ENCODE data around the gene OPRL1. TPM values are rescaled to one million over a fixed set of nuclear protein-coding genes. Genes with fewer than 3 reads are reported as not detected.
A peak's percentile ranks its signal among the peaks of the same experiment; 100 is the strongest.

Gene OPRL1
- total and polyA plus RNA-seq, 2 of the 8 experiments (the other 6 are each of a cell fraction or from before 2014, with no cell fraction given), result 0.63 to 0.98 TPM

GRCh38 chr20:64047968-64048401 lies 31.9 kb upstream of the OPRL1 start:
- Histone ChIP-seq H4K20me1 (replicated peaks in 1 of 2; ENCODE audit: control insufficient read depth in 1 of 2, insufficient read depth in 2 of 2, low read length in 2 of 2) (no peaks in the 10 kb centered on the region), H3K79me1 (ENCODE audit: low read depth, low read length) (no peaks in the 10 kb centered on the region), H3K27me3 (replicated peaks in 1 of 4; ENCODE audit: control insufficient read depth in 3 of 4, extremely low read depth in 1 of 4, insufficient read depth in 3 of 4, low read length in 3 of 4) (peaks cover 44 to 80% (median 67%) of the 10 kb centered on the region in 4 experiments), H3K9me3 (ENCODE audit: insufficient read depth in 2 of 2, low read depth in 1 of 2, low read length in 1 of 2) (no peaks in the 10 kb centered on the region), H3K23ac (ENCODE audit: insufficient read length) (no peak overlapping the region), H3K36me3 (ENCODE audit: control insufficient read depth in 2 of 4, insufficient read depth in 4 of 4, low read length in 3 of 4) (peaks cover 0 to 10% (median 0%) of the 10 kb centered on the region in 4 experiments; a peak in 1 of 8 replicates), H2BK120ac (replicated peaks; ENCODE audit: low read depth, low read length) (no peak overlapping the region), H2AFZ (ENCODE audit: low read length) (no peak overlapping the region), H3K4me2 (ENCODE audit: insufficient read depth in 1 of 2, low read depth in 2 of 2, low read length in 2 of 2) (peak overlapping the region; percentile 50 to 66), H3K18ac (ENCODE audit: extremely low read depth, low read length) (peak overlapping the region; percentile 48), H2BK20ac (ENCODE audit: low read length) (no peak overlapping the region), H3K4ac (replicated peaks; ENCODE audit: insufficient read length, low read depth, low read length) (no peak overlapping the region), H3K79me2 (ENCODE audit: control insufficient read depth in 1 of 2, insufficient read depth in 2 of 2, low read length in 2 of 2) (no peaks in the 10 kb centered on the region), H2BK15ac (ENCODE audit: low read length) (no peak overlapping the region), H3K56ac (replicated peaks; ENCODE audit: insufficient read length, low read depth, low read length) (no peak overlapping the region), H3K23me2 (ENCODE audit: low read depth, low read length) (peaks cover 4% of the 10 kb centered on the region; the same call in 1 of the 2 replicates), H3K9ac (replicated peaks in 1 of 4; ENCODE audit: extremely low read depth in 1 of 4, low read depth in 3 of 4, low read length in 3 of 4) (no peak overlapping the region), H2BK5ac (ENCODE audit: low read depth, low read length) (no peak overlapping the region), H4K91ac (replicated peaks; ENCODE audit: insufficient read length, low read length) (no peak overlapping the region), H3K14ac (ENCODE audit: insufficient read length) (no peak overlapping the region), H4K8ac (ENCODE audit: extremely low read depth, insufficient read depth, low read length) (peak overlapping the region; percentile 89; the same call in 1 of the 2 replicates), H3K27ac (ENCODE audit: low read depth, low read length) (no peak overlapping the region), H2BK12ac (ENCODE audit: low read depth, low read length) (no peak overlapping the region), H4K5ac (ENCODE audit: insufficient read length, low read depth, low read length) (no peak overlapping the region), H3K4me1 (replicated peaks in 1 of 4; ENCODE audit: control insufficient read depth in 3 of 4, insufficient read depth in 4 of 4, low read length in 3 of 4) (peaks cover 0 to 28% (median 7%) of the 10 kb centered on the region in 4 experiments; a peak in 6 of 7 replicates), H2AK5ac (ENCODE audit: low read depth, low read length) (no peak overlapping the region), H3K4me3 (ENCODE audit: extremely low read depth in 1 of 4, insufficient read depth in 2 of 4, low read depth in 3 of 4, low read length in 4 of 4) (peak overlapping the region; percentile 1 to 50 (median 18); a peak in 5 of 8 replicates)
- POLR2A ChIA-PET (ENCODE audit: partially characterized antibody), result interaction anchor here (1.5 kb wide), 1 partner anchor 10 kb away, joined by 3 read pairs; no protein-coding TSS in a partner anchor
- WGBS, 2 experiments (ENCODE audit: extremely low coverage in 1 of 2, insufficient coverage in 1 of 2, insufficient read length in 1 of 2, insufficient replicate concordance in 2 of 2, low coverage in 1 of 2, low lambda C conversion rate in 2 of 2, missing lambda C conversion rate in 1 of 2), result 10% methylated on average over 32 of the region's 49 CpGs; no CpG with 5 or more reads in 1 of the 2 experiments
- no peak for FAIRE-seq
- peak in 1 of 2 experiments; percentile 69 for DNase-seq (ENCODE audit: low read depth in 1 of 2, low spot score in 2 of 2)
- CTCF ChIA-PET (ENCODE audit: partially characterized antibody), result no interaction called here
- TF ChIP-seq TCF12 (IDR thresholded peaks at IDR 0.05; ENCODE audit: low read depth, low read length), result no peak
- peak; percentile 37 for TF ChIP-seq ASH2L (IDR thresholded peaks at IDR 0.05; ENCODE audit: low read length)
- TF ChIP-seq SUZ12 (IDR thresholded peaks at IDR 0.05; ENCODE audit: low read length), result peak; percentile 98; the same call in 1 of the 2 replicates
- no peak for TF ChIP-seq RXRA (IDR thresholded peaks at IDR 0.05; ENCODE audit: insufficient read depth, low read depth, low read length)
- peak; percentile 74 for TF ChIP-seq RNF2 (IDR thresholded peaks at IDR 0.05; ENCODE audit: borderline replicate concordance, low read depth, low read length, missing control alignments, poor library complexity, severe bottlenecking)
- TF ChIP-seq E2F6 (IDR thresholded peaks at IDR 0.05), result peak; percentile 82
- TF ChIP-seq POLR2A (IDR thresholded peaks at IDR 0.05; ENCODE audit: control extremely low read depth in 1 of 2, low read depth in 2 of 2, low read length in 2 of 2), result no peak
- peak; percentile 96 for TF ChIP-seq EZH2 (IDR thresholded peaks at IDR 0.05; ENCODE audit: low read depth, low read length, severe bottlenecking)
- TF ChIP-seq SIRT6 (IDR thresholded peaks at IDR 0.05; ENCODE audit: low read length), result no peak
- no peak for TF ChIP-seq SAP30 (IDR thresholded peaks at IDR 0.05; ENCODE audit: insufficient read depth, insufficient replicate concordance, low read length)
- TF ChIP-seq MAX (IDR thresholded peaks at IDR 0.05), result peak; percentile 92
- 0 out of 2 replicates have a peak, but pooled peaks have one; percentile 24 for TF ChIP-seq KDM1A (IDR thresholded peaks at IDR 0.05; ENCODE audit: borderline replicate concordance, low read length)
